T-helper 22 cell (primary cell): ENCODE data around the gene ISLR.
"Not testable (repeated sequence)": the region's sequence is repeated elsewhere in the genome, so short reads cannot be mapped to it uniquely, and the experiment has no call there.

Experiments used
- DNase-seq: peaks from one replicate; pipeline ENCODE4 v3.0.0-alpha.2; 2020; ENCODE audit warnings: low read depth

ISLR gene

GRCh38 chr15:74136814-74137536, 36.5 kb upstream of the ISLR start:
- DNase-seq = no peak

- no peak for DNase-seq
Observed at GRCh38 chr15:74137537-74137894, 36.0 kb upstream of the ISLR start.

- no peak for DNase-seq
Observed at GRCh38 chr15:74138642-74139041, 34.9 kb upstream of the ISLR start.

GRCh38 chr15:74141591-74141990, 31.9 kb upstream of the ISLR start:
- DNase-seq = no peak

- DNase-seq = no peak
Observed at GRCh38 chr15:74144153-74144775, 29.2 kb upstream of the ISLR start.

GRCh38 chr15:74146277-74146800, 27.2 kb upstream of the ISLR start:
- DNase-seq = no peak

GRCh38 chr15:74147051-74147450, 26.5 kb upstream of the ISLR start:
- DNase-seq = no peak

GRCh38 chr15:74155766-74156417, 17.6 kb upstream of the ISLR start:
- no peak for DNase-seq

GRCh38 chr15:74156678-74157411, 16.7 kb upstream of the ISLR start:
- no peak for DNase-seq

- no peak for DNase-seq
Observed at GRCh38 chr15:74157868-74158827, 15.4 kb upstream of the ISLR start.

GRCh38 chr15:74158855-74159650, 14.5 kb upstream of the ISLR start:
- no peak for DNase-seq

GRCh38 chr15:74159773-74160172, 13.7 kb upstream of the ISLR start:
- DNase-seq = no peak

- DNase-seq = not testable (repeated sequence)
Observed at GRCh38 chr15:74160390-74160789, 13.1 kb upstream of the ISLR start.

- not testable (repeated sequence) for DNase-seq
Observed at GRCh38 chr15:74162195-74162536, 11.3 kb upstream of the ISLR start.

GRCh38 chr15:74165461-74165860, 8.0 kb upstream of the ISLR start:
- DNase-seq = no peak

GRCh38 chr15:74167891-74168331, 5.6 kb upstream of the ISLR start:
- no peak for DNase-seq

- DNase-seq = no peak
Observed at GRCh38 chr15:74168711-74169126, 4.8 kb upstream of the ISLR start.

- no peak for DNase-seq
Observed at GRCh38 chr15:74170071-74170844, 3.3 kb upstream of the ISLR start.

GRCh38 chr15:74170875-74171578, 2.5 kb upstream of the ISLR start:
- no peak for DNase-seq
